ENCODE data around the gene MGAT5. TPM values are rescaled to one million over a fixed set of nuclear protein-coding genes. Genes with fewer than 3 reads are reported as not detected.

Gene MGAT5
- total RNA-seq, 1 experiment from 2014 or later, result 23.2 TPM

GRCh38 chr2:134253117-134253704 is 661 bp upstream of the MGAT5 start:
- DNase-seq (ENCODE audit: low read depth), result no peak

- DNase-seq (ENCODE audit: low read depth), result no peak
Measured at GRCh38 chr2:134254824-134255223, 952 bp downstream of the MGAT5 start.

- DNase-seq (ENCODE audit: low read depth), result no peak
Measured at GRCh38 chr2:134256956-134257355, 3.1 kb downstream of the MGAT5 start.

GRCh38 chr2:134257509-134257908 is 3.6 kb downstream of the MGAT5 start:
- DNase-seq (ENCODE audit: low read depth), result no peak

- DNase-seq (ENCODE audit: low read depth), result no peak
Measured at GRCh38 chr2:134257965-134258683, 4.3 kb downstream of the MGAT5 start.

- DNase-seq (ENCODE audit: low read depth), result no peak
Measured at GRCh38 chr2:134258684-134259388, 5.0 kb downstream of the MGAT5 start.

GRCh38 chr2:134259571-134259970 is 5.7 kb downstream of the MGAT5 start:
- no peak for DNase-seq (ENCODE audit: low read depth)

GRCh38 chr2:134259994-134260393 is 6.1 kb downstream of the MGAT5 start:
- DNase-seq (ENCODE audit: low read depth), result no peak

GRCh38 chr2:134260713-134261112 is 6.8 kb downstream of the MGAT5 start:
- DNase-seq (ENCODE audit: low read depth), result no peak

GRCh38 chr2:134261398-134262131 is 7.7 kb downstream of the MGAT5 start:
- DNase-seq (ENCODE audit: low read depth), result no peak

- DNase-seq (ENCODE audit: low read depth), result no peak
Measured at GRCh38 chr2:134262684-134263083, 8.8 kb downstream of the MGAT5 start.

- peak; percentile 11 for DNase-seq (ENCODE audit: low read depth)
Measured at GRCh38 chr2:134268265-134268664, 14.4 kb downstream of the MGAT5 start.

GRCh38 chr2:134269230-134269629 is 15.4 kb downstream of the MGAT5 start:
- DNase-seq (ENCODE audit: low read depth), result no peak

GRCh38 chr2:134269972-134270735 is 16.3 kb downstream of the MGAT5 start:
- DNase-seq (ENCODE audit: low read depth), result no peak

- DNase-seq (ENCODE audit: low read depth), result no peak
Measured at GRCh38 chr2:134271758-134272157, 17.9 kb downstream of the MGAT5 start.

GRCh38 chr2:134272806-134273205 is 18.9 kb downstream of the MGAT5 start:
- no peak for DNase-seq (ENCODE audit: low read depth)

- no peak for DNase-seq (ENCODE audit: low read depth)
Measured at GRCh38 chr2:134273256-134273983, 19.5 kb downstream of the MGAT5 start.

- no peak for DNase-seq (ENCODE audit: low read depth)
Measured at GRCh38 chr2:134274121-134274520, 20.2 kb downstream of the MGAT5 start.

- no peak for DNase-seq (ENCODE audit: low read depth)
Measured at GRCh38 chr2:134275058-134275862, 21.4 kb downstream of the MGAT5 start.

All from Daoy (cell line).